H1 (cell line): ENCODE data around the gene RPGRIP1. TPM values are rescaled to one million over a fixed set of nuclear protein-coding genes. Genes with fewer than 3 reads are reported as not detected.
A peak's percentile ranks its signal among the peaks of the same experiment; 100 is the strongest.

Experiments
- CTCF ChIA-PET: fragments of 300-600 bp; sonication (Branson Sonifier 250); formaldehyde crosslinking; loops from one replicate; lab custom pipeline; 2021; ENCODE audit not compliant: partially characterized antibody; lab: Charles Lee
- POLR2A ChIA-PET: fragments of 300-600 bp; sonication (Branson Sonifier 250); formaldehyde crosslinking; loops from one replicate; lab custom pipeline; 2021; ENCODE audit warnings: inconsistent platforms; ENCODE audit not compliant: partially characterized antibody; lab: Charles Lee
- DNase-seq, 2 experiments: peaks; one replicate each; pipeline versions ENCODE4 v3.0.0 to v3.0.0-alpha.2; 2010 to 2022; ENCODE audit warnings: low spot score in 2 of 2, low read depth in 1 of 2, mixed read lengths in 1 of 2
- FAIRE-seq: peaks from 2 replicates; lab custom pipeline; 2011; peaks lifted over from hg19 to GRCh38; lab: Jason Lieb, UNC
- H2AFZ ChIP-seq: 2 replicates; pipeline ENCODE4 v1.8.1; 2012; ENCODE audit warnings: low read length, inconsistent platforms
- H2AK5ac ChIP-seq: 2 replicates; pipeline ENCODE4 v1.6.1; 2013; ENCODE audit warnings: low read depth, low read length
- H2BK120ac ChIP-seq: replicated peaks from 2 replicates; pipeline ENCODE3; 2013; ENCODE audit warnings: low read depth, low read length, inconsistent platforms
- H2BK12ac ChIP-seq: 2 replicates; pipeline ENCODE4 v1.6.1; 2013; ENCODE audit warnings: low read depth, low read length
- H2BK15ac ChIP-seq: 2 replicates; pipeline ENCODE4 v1.6.1; 2013; ENCODE audit warnings: low read length
- H2BK20ac ChIP-seq: 2 replicates; pipeline ENCODE4 v1.6.1; 2013; ENCODE audit warnings: low read length
- H2BK5ac ChIP-seq: 2 replicates; pipeline ENCODE4 v1.6.1; 2013; ENCODE audit warnings: low read depth, low read length
- H3K14ac ChIP-seq: 2 replicates; pipeline ENCODE4 v1.6.1; 2013; ENCODE audit warnings: inconsistent platforms; ENCODE audit not compliant: insufficient read length
- H3K18ac ChIP-seq: 2 replicates; pipeline ENCODE4 v1.6.1; 2013; ENCODE audit warnings: low read length; ENCODE audit errors: extremely low read depth
- H3K23ac ChIP-seq: 2 replicates; pipeline ENCODE4 v1.6.1; 2013; ENCODE audit warnings: inconsistent platforms; ENCODE audit not compliant: insufficient read length
- H3K23me2 ChIP-seq: 2 replicates; pipeline ENCODE4 v1.6.1; 2013; ENCODE audit warnings: low read depth, low read length
- H3K27ac ChIP-seq: 2 replicates; pipeline ENCODE4 v1.6.1; 2011; ENCODE audit warnings: low read depth, low read length, inconsistent platforms
- H3K27me3 ChIP-seq, 4 experiments: replicated peaks in 1 of 4; 1 replicate in 1 of 4; 2 replicates in 3 of 4; pipeline versions ENCODE4 v1.6.1 to v1.8.1; 2011 to 2013; ENCODE audit warnings: low read length in 3 of 4, mild to moderate bottlenecking in 3 of 4, inconsistent platforms in 2 of 4, mixed read lengths in 2 of 4, moderate library complexity in 1 of 4; ENCODE audit not compliant: control insufficient read depth in 3 of 4, insufficient read depth in 3 of 4; ENCODE audit errors: extremely low read depth in 1 of 4
- H3K36me3 ChIP-seq, 4 experiments: 2 replicates each; pipeline versions ENCODE4 v1.6.1 to v1.8.1; 2011 to 2013; ENCODE audit warnings: mild to moderate bottlenecking in 4 of 4, low read length in 3 of 4, moderate library complexity in 2 of 4, control low read depth in 1 of 4, inconsistent platforms in 1 of 4; ENCODE audit not compliant: insufficient read depth in 4 of 4, control insufficient read depth in 2 of 4
- H3K4ac ChIP-seq: replicated peaks from 2 replicates; pipeline ENCODE3; 2013; ENCODE audit warnings: low read length, low read depth, mixed read lengths, inconsistent platforms; ENCODE audit not compliant: insufficient read length
- H3K4me1 ChIP-seq, 4 experiments: replicated peaks in 1 of 4; 1 replicate in 1 of 4; 2 replicates in 3 of 4; pipeline versions ENCODE4 v1.6.1 to v1.8.1; 2011 to 2013; ENCODE audit warnings: low read length in 3 of 4, inconsistent platforms in 2 of 4, mixed read lengths in 1 of 4; ENCODE audit not compliant: insufficient read depth in 4 of 4, control insufficient read depth in 3 of 4
- H3K4me2 ChIP-seq, 2 experiments: 2 replicates each; pipeline versions ENCODE4 v1.6.1 to v1.8.1; 2011 to 2013; ENCODE audit warnings: low read depth in 2 of 2, low read length in 2 of 2, control low read depth in 1 of 2, inconsistent platforms in 1 of 2, mild to moderate bottlenecking in 1 of 2; ENCODE audit not compliant: insufficient read depth in 1 of 2
- H3K4me3 ChIP-seq, 4 experiments: fragments of 200-600, 300-600 bp in 1 of 4; sonication (generic), shearing (Covaris generic), sonication (Bioruptor Twin) in 1 of 4; 2 replicates each; pipeline versions ENCODE4 v1.5.1 to v1.8.1; 2011 to 2016; ENCODE audit warnings: low read length in 4 of 4, low read depth in 3 of 4, control low read depth in 2 of 4, inconsistent platforms in 2 of 4, mild to moderate bottlenecking in 2 of 4, mixed read lengths in 1 of 4, moderate library complexity in 1 of 4; ENCODE audit not compliant: insufficient read depth in 2 of 4; ENCODE audit errors: extremely low read depth in 1 of 4
- H3K56ac ChIP-seq: replicated peaks from 2 replicates; pipeline ENCODE3; 2013; ENCODE audit warnings: low read depth, mild to moderate bottlenecking, mixed read lengths, low read length, inconsistent platforms; ENCODE audit not compliant: insufficient read length
- H3K79me1 ChIP-seq: 2 replicates; pipeline ENCODE4 v1.6.1; 2013; ENCODE audit warnings: low read depth, low read length, control low read depth
- H3K79me2 ChIP-seq, 2 experiments: 2 replicates each; pipeline versions ENCODE4 v1.6.1 to v1.8.1; 2012 to 2013; ENCODE audit warnings: low read length in 2 of 2, mild to moderate bottlenecking in 2 of 2, inconsistent platforms in 1 of 2; ENCODE audit not compliant: insufficient read depth in 2 of 2, control insufficient read depth in 1 of 2
- H3K9ac ChIP-seq, 4 experiments: replicated peaks in 1 of 4; 1 replicate in 1 of 4; 2 replicates in 3 of 4; pipeline versions ENCODE4 v1.6.1 to v1.8.1; 2011 to 2013; ENCODE audit warnings: low read depth in 3 of 4, low read length in 3 of 4, control low read depth in 2 of 4, mild to moderate bottlenecking in 2 of 4, moderate library complexity in 2 of 4, inconsistent platforms in 1 of 4; ENCODE audit errors: extremely low read depth in 1 of 4
- H3K9me3 ChIP-seq, 2 experiments: 2 replicates each; pipeline versions ENCODE4 v1.6.1 to v1.8.1; 2012 to 2013; ENCODE audit warnings: mild to moderate bottlenecking in 2 of 2, moderate library complexity in 2 of 2, control low read depth in 1 of 2, inconsistent platforms in 1 of 2, low read depth in 1 of 2, low read length in 1 of 2, mixed read lengths in 1 of 2; ENCODE audit not compliant: insufficient read depth in 2 of 2
- H4K20me1 ChIP-seq, 2 experiments: replicated peaks in 1 of 2; 2 replicates each; pipeline versions ENCODE3 to v1.8.1; 2011 to 2013; ENCODE audit warnings: inconsistent platforms in 2 of 2, low read length in 2 of 2, mild to moderate bottlenecking in 1 of 2; ENCODE audit not compliant: insufficient read depth in 2 of 2, control insufficient read depth in 1 of 2
- H4K5ac ChIP-seq: 2 replicates; pipeline ENCODE4 v1.6.1; 2013; ENCODE audit warnings: low read length, low read depth, mixed read lengths, inconsistent platforms; ENCODE audit not compliant: insufficient read length
- H4K8ac ChIP-seq: 2 replicates; pipeline ENCODE4 v1.8.0; 2013; ENCODE audit warnings: mild to moderate bottlenecking, moderate library complexity, low read length, inconsistent platforms; ENCODE audit not compliant: insufficient read depth; ENCODE audit errors: extremely low read depth
- H4K91ac ChIP-seq: replicated peaks from 2 replicates; pipeline ENCODE3; 2013; ENCODE audit warnings: low read length, mixed read lengths, inconsistent platforms; ENCODE audit not compliant: insufficient read length
- CBX8 ChIP-seq: fragments of 300-800, 300-1000 bp; sonication (generic); IDR thresholded peaks from 2 replicates; pipeline ENCODE4 v1.7.1; 2016; ENCODE audit warnings: low read depth, low read length, borderline replicate concordance
- CEBPB ChIP-seq: IDR thresholded peaks from 2 replicates; pipeline ENCODE4 v1.6.1; 2012; ENCODE audit warnings: low read depth, low read length
- CHD1 ChIP-seq: IDR thresholded peaks from 2 replicates; pipeline ENCODE4 v1.6.1; 2012; ENCODE audit warnings: low read depth, low read length, improper control_type of control experiment
- CHD2 ChIP-seq: IDR thresholded peaks from 2 replicates; pipeline ENCODE4 v1.6.1; 2012; ENCODE audit warnings: low read length, improper control_type of control experiment
- CREB1 ChIP-seq: IDR thresholded peaks from 2 replicates; pipeline ENCODE4 v1.6.1; 2012; ENCODE audit warnings: inconsistent platforms
- GTF2F1 ChIP-seq: IDR thresholded peaks from 2 replicates; pipeline ENCODE4 v1.6.1; 2012; ENCODE audit warnings: low read depth, low read length, improper control_type of control experiment, borderline replicate concordance
- NANOG ChIP-seq: IDR thresholded peaks from 2 replicates; pipeline ENCODE4 v1.6.1; 2011; ENCODE audit warnings: low read length, low read depth, mild to moderate bottlenecking, inconsistent platforms; ENCODE audit not compliant: insufficient read depth, poor library complexity, severe bottlenecking
- RNF2 ChIP-seq: fragments of 200-900, 300-1000 bp; sonication (generic); IDR thresholded peaks from 2 replicates; pipeline ENCODE4 v1.7.1; 2016; ENCODE audit warnings: borderline replicate concordance, low read depth, mild to moderate bottlenecking, antibody characterized with exemption, low read length; ENCODE audit not compliant: poor library complexity, severe bottlenecking; ENCODE audit errors: missing control alignments
- SIRT6 ChIP-seq: IDR thresholded peaks from one replicate; pipeline ENCODE4 v1.7.1; 2012; ENCODE audit warnings: low read length, inconsistent platforms
- SP2 ChIP-seq: IDR thresholded peaks from 2 replicates; pipeline ENCODE4 v1.6.1; 2012; ENCODE audit warnings: mild to moderate bottlenecking, low read length, inconsistent platforms
- TEAD4 ChIP-seq: IDR thresholded peaks from 2 replicates; pipeline ENCODE4 v1.6.1; 2012; ENCODE audit warnings: low read depth, low read length, inconsistent platforms, mixed read lengths
- ZNF274 ChIP-seq: IDR thresholded peaks from 2 replicates; pipeline ENCODE4 v1.7.0; 2012; ENCODE audit warnings: low read length, borderline replicate concordance; ENCODE audit errors: extremely low read depth
- WGBS, 2 experiments: shearing (Covaris generic) in 1 of 2; methylation state at CpG; one replicate each; pipeline versions ENCODE4 v1.1.6 to v1.1.7; 2013 to 2015; ENCODE audit warnings: low lambda C conversion rate in 2 of 2, mixed read lengths in 2 of 2, inconsistent platforms in 1 of 2, low coverage in 1 of 2, missing lambda C conversion rate in 1 of 2; ENCODE audit not compliant: insufficient replicate concordance in 2 of 2, insufficient coverage in 1 of 2, insufficient read length in 1 of 2; ENCODE audit errors: extremely low coverage in 1 of 2, missing lambda C conversion rate in 1 of 2; 5-methylcytosine and 5-hydroxymethylcytosine counted together
- polyA plus RNA-seq, 7 experiments: library from polyadenylated mRNA; depleted of rRNA in 3 of 7; stranded (reverse) in 5 of 7; unstranded in 2 of 7; fragments of >200 nt in 5 of 7; fragments of 200-250 nt in 2 of 7; gene quantifications; 1 replicate in 5 of 7; 2 replicates in 1 of 7; 4 replicates in 1 of 7; pipeline versions ENCODE4 v1.2.1 to v1.2.3, GENCODE V29; 2011 to 2013; ENCODE audit warnings: missing spikeins in 2 of 7, mixed read lengths in 2 of 7
- total RNA-seq: library from RNA; stranded (reverse); fragmentation: NEBNext Ultra II Directional; extraction: Animal tissue kit (Norgen Biotek cat#: 25700); gene quantifications from 2 replicates; pipeline ENCODE4 v1.2.1, GENCODE V29; 2021

The RPGRIP1 gene
- total and polyA plus RNA-seq, 2 of the 8 experiments (the other 6 are each of a cell fraction or from before 2014, with no cell fraction given) = 0.36 to 0.65 TPM

DNA sequence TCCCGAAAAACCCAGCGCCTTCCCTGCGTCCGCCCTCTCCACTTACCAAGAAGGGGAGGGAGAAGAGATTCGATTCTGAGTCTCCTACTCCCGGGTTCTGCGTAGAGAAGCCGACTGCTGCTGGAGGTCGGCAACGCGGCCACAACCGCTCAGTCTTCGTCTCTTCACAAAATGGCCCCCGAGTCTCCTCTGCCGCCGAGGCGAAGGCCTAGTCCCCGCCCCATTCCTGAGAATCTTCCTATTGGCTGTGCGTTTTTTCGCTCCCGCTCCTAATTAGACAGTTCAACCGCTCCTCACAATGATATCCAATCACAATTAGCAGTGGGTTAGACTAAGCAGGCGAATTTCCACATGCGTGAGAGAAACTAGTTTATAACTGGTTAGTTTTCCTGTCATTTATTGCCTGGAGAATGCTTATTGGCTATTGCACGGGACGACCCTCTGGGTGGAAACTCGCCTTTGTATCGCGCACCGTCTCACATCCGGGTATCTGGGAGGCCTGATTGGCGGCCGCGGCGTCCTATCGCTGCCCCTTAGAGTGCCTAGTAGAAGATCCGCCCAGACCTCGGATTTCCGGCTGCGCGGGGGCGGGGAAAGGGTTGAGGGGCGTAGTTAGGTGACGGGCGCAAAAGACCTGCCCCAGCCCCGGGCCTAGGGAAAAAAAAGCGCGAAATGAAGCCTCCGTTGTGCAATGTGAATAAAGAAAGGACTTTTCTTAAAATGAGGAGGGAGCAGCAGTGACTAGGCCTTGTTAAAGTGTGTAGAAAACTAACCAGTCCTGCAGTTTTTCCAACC lies 10.4 kb upstream of the RPGRIP1 start, which contains the start of gene HNRNPC:
Gene HNRNPC (minus strand): TSS at position 191 of the 795 bp plus-strand sequence. CDS start 35,249 bp downstream, outside the sequence.
- WGBS, 2 experiments = 2% methylated on average over 49 of the region's 49 CpGs; no CpG with 5 or more reads in 1 of the 2 experiments
- 0 out of 2 replicates have a peak within 1 kb of the TSS, but pooled peaks have one; percentile 88 for H2BK15ac ChIP-seq
- H3K4me1 ChIP-seq = peaks cover 2 to 9% (median 3%) of the 10 kb centered on the region in 4 experiments; a peak in 5 of 7 replicates
- peak within 1 kb of the TSS; percentile 0 for H3K4ac ChIP-seq
- H3K79me1 ChIP-seq = no peaks in the 10 kb centered on the region
- POLR2A ChIA-PET = interaction anchor here (0.9 to 17.3 kb wide), 14 partner anchors 10 to 72 kb away, joined by 3 to 836 read pairs (median 4); no protein-coding TSS in a partner anchor
- H2AK5ac ChIP-seq = peak within 1 kb of the TSS; percentile 99; the same call in 1 of the 2 replicates
- H3K56ac ChIP-seq = peak within 1 kb of the TSS; percentile 89
- peak within 1 kb of the TSS; percentile 71 for H2AFZ ChIP-seq
- H3K9ac ChIP-seq = peak within 1 kb of the TSS; percentile 95 to 100 (median 100)
- peak within 1 kb of the TSS; percentile 67 to 83 for H3K4me2 ChIP-seq
- peak within 1 kb of the TSS; percentile 81 to 100 (median 100) for H3K4me3 ChIP-seq
- H2BK120ac ChIP-seq = peak within 1 kb of the TSS; percentile 45
- H4K91ac ChIP-seq = peak within 1 kb of the TSS; percentile 84
- peaks cover 10 to 42% (median 27%) of the 10 kb centered on the region in 4 experiments; a peak in 7 of 8 replicates for H3K36me3 ChIP-seq
- H3K79me2 ChIP-seq = peaks cover 43 to 49% of the 10 kb centered on the region in 2 experiments
- H3K18ac ChIP-seq = peak within 1 kb of the TSS; percentile 55
- peak within 1 kb of the TSS; percentile 95; the same call in 1 of the 2 replicates for H2BK12ac ChIP-seq
- DNase-seq (peak; percentile 99 to 100), FAIRE-seq (peak; percentile 95)
- H3K14ac ChIP-seq = peak within 1 kb of the TSS; percentile 74
- no peak within 1 kb of the TSS for H3K23ac ChIP-seq
- H4K8ac ChIP-seq = peak within 1 kb of the TSS; percentile 100; the same call in 1 of the 2 replicates
- peaks cover 24% of the 10 kb centered on the region in 2 experiments for H4K20me1 ChIP-seq
- H3K9me3 ChIP-seq = no peaks in the 10 kb centered on the region
- H3K27ac ChIP-seq = peak within 1 kb of the TSS; percentile 99
- H4K5ac ChIP-seq = peak within 1 kb of the TSS; percentile 94
- H2BK20ac ChIP-seq = no peak within 1 kb of the TSS
- no peaks in the 10 kb centered on the region for H3K27me3 ChIP-seq
- H2BK5ac ChIP-seq = peak within 1 kb of the TSS; percentile 98
- no peaks in the 10 kb centered on the region for H3K23me2 ChIP-seq
- CTCF ChIA-PET = no interaction called here
- TF ChIP-seq GTF2F1 (peak; percentile 93), SP2 (peak; percentile 99), CHD2 (peak; percentile 97), CHD1 (no peak; the same call in 1 of the 2 replicates), TEAD4 (no peak), CREB1 (peak; percentile 50; the same call in 1 of the 2 replicates), CBX8 (no peak), SIRT6 (no peak), ZNF274 (no peak), RNF2 (no peak), CEBPB (peak; percentile 93), NANOG (no peak)
